ENCODE results near the gene CAMK2B.

The CAMK2B gene

GRCh38 chr7:44230286-44230685 is 95.1 kb downstream of the CAMK2B start:
- no peak for TF ChIP-seq CTCF (IDR thresholded peaks at IDR 0.05)
- no peak for DNase-seq
- Mint-ChIP-seq H3K27ac (no peak overlapping the region), H3K4me1 (peaks cover 16% of the 10 kb centered on the region), H3K9me3 (no peaks in the 10 kb centered on the region), H3K36me3 (ENCODE audit: low read depth) (no peaks in the 10 kb centered on the region), H3K4me3 (no peak overlapping the region), H3K27me3 (ENCODE audit: low read depth, poor library complexity) (peaks cover 6% of the 10 kb centered on the region)

GRCh38 chr7:44229546-44230105 is 95.8 kb downstream of the CAMK2B start:
- H3K36me3 Mint-ChIP-seq (ENCODE audit: low read depth) = no peaks in the 10 kb centered on the region
- H3K4me1 Mint-ChIP-seq = peaks cover 15% of the 10 kb centered on the region
- no peak overlapping the region for H3K4me3 Mint-ChIP-seq
- H3K27me3 Mint-ChIP-seq (ENCODE audit: low read depth, poor library complexity) = peaks cover 6% of the 10 kb centered on the region
- no peak overlapping the region for H3K27ac Mint-ChIP-seq
- no peak for DNase-seq
- H3K9me3 Mint-ChIP-seq = no peaks in the 10 kb centered on the region
- no peak for TF ChIP-seq CTCF (IDR thresholded peaks at IDR 0.05)

- H3K9me3 Mint-ChIP-seq = no peaks in the 10 kb centered on the region
- no peak for DNase-seq
- no peak for TF ChIP-seq CTCF (IDR thresholded peaks at IDR 0.05)
- H3K27me3 Mint-ChIP-seq (ENCODE audit: low read depth, poor library complexity) = peaks cover 9% of the 10 kb centered on the region
- peaks cover 13% of the 10 kb centered on the region for H3K4me1 Mint-ChIP-seq
- H3K27ac Mint-ChIP-seq = no peak overlapping the region
- H3K4me3 Mint-ChIP-seq = no peak overlapping the region
- H3K36me3 Mint-ChIP-seq (ENCODE audit: low read depth) = no peaks in the 10 kb centered on the region
Measured at GRCh38 chr7:44228571-44229350, 96.6 kb downstream of the CAMK2B start.

GRCh38 chr7:44227911-44228310 is 97.5 kb downstream of the CAMK2B start:
- no peak for DNase-seq
- H3K27me3 Mint-ChIP-seq (ENCODE audit: low read depth, poor library complexity) = peaks cover 9% of the 10 kb centered on the region
- no peak overlapping the region for H3K27ac Mint-ChIP-seq
- H3K4me3 Mint-ChIP-seq = no peak overlapping the region
- no peak for TF ChIP-seq CTCF (IDR thresholded peaks at IDR 0.05)
- H3K4me1 Mint-ChIP-seq = peaks cover 21% of the 10 kb centered on the region
- H3K9me3 Mint-ChIP-seq = no peaks in the 10 kb centered on the region
- H3K36me3 Mint-ChIP-seq (ENCODE audit: low read depth) = no peaks in the 10 kb centered on the region

- H3K27me3 Mint-ChIP-seq (ENCODE audit: low read depth, poor library complexity) = peaks cover 9% of the 10 kb centered on the region
- no peak for DNase-seq
- no peaks in the 10 kb centered on the region for H3K36me3 Mint-ChIP-seq (ENCODE audit: low read depth)
- H3K9me3 Mint-ChIP-seq = no peaks in the 10 kb centered on the region
- H3K4me3 Mint-ChIP-seq = no peak overlapping the region
- H3K27ac Mint-ChIP-seq = no peak overlapping the region
- TF ChIP-seq CTCF (IDR thresholded peaks at IDR 0.05) = no peak
- peaks cover 24% of the 10 kb centered on the region for H3K4me1 Mint-ChIP-seq
Measured at GRCh38 chr7:44226396-44226753, 99.0 kb downstream of the CAMK2B start.
